T-helper 17 cell (primary cell): ENCODE data around the gene DNAJC25. TPM values are rescaled to one million over a fixed set of nuclear protein-coding genes. Genes with fewer than 3 reads are reported as not detected.

ENCODE experiments used
- ATAC-seq: fragments of 150-1000 bp; cut with Tn5 transposase; 2 replicates; pipeline ENCODE4 v1.10.0; 2021; ENCODE audit warnings: mild to moderate bottlenecking, moderate library complexity
- DNase-seq, 3 donors: peaks; one replicate each; pipeline versions ENCODE4 v3.0.0 to v3.0.0-alpha.2; 2020 to 2021
- H3K9me3 ChIP-seq: one replicate; pipeline ENCODE4 v1.7.0; 2013; ENCODE audit warnings: low read length, mild to moderate bottlenecking; ENCODE audit not compliant: control insufficient read depth, poor library complexity, severe bottlenecking
- H3K27ac Mint-ChIP-seq: one replicate; pipeline ENCODE4 v1.8.0; 2022; ENCODE audit warnings: mild to moderate bottlenecking, moderate library complexity, mixed read lengths
- H3K27me3 Mint-ChIP-seq: one replicate; pipeline ENCODE4 v1.8.0; 2022; ENCODE audit warnings: mixed read lengths
- H3K36me3 Mint-ChIP-seq: one replicate; pipeline ENCODE4 v1.8.0; 2022; ENCODE audit warnings: low read depth, mixed read lengths
- H3K4me1 Mint-ChIP-seq: one replicate; pipeline ENCODE4 v1.8.0; 2022; ENCODE audit warnings: mild to moderate bottlenecking, mixed read lengths
- H3K4me3 Mint-ChIP-seq: one replicate; pipeline ENCODE4 v1.8.0; 2022; ENCODE audit warnings: mild to moderate bottlenecking, moderate library complexity, mixed read lengths
- total RNA-seq, 4 donors: library from RNA in 2 of 4; stranded (reverse) in 2 of 4; gene quantifications; one replicate each; pipeline ENCODE4 v1.2.3 and lab custom pipeline; 2022 to 2026

Gene DNAJC25
- total RNA-seq (1 to 10 TPM; 3.6 to 4.4 TPM), total RNA-seq (lab: John Stamatoyannopoulos, UW) (6.0 to 8.0 reads per million in 2 donors)

DNA sequence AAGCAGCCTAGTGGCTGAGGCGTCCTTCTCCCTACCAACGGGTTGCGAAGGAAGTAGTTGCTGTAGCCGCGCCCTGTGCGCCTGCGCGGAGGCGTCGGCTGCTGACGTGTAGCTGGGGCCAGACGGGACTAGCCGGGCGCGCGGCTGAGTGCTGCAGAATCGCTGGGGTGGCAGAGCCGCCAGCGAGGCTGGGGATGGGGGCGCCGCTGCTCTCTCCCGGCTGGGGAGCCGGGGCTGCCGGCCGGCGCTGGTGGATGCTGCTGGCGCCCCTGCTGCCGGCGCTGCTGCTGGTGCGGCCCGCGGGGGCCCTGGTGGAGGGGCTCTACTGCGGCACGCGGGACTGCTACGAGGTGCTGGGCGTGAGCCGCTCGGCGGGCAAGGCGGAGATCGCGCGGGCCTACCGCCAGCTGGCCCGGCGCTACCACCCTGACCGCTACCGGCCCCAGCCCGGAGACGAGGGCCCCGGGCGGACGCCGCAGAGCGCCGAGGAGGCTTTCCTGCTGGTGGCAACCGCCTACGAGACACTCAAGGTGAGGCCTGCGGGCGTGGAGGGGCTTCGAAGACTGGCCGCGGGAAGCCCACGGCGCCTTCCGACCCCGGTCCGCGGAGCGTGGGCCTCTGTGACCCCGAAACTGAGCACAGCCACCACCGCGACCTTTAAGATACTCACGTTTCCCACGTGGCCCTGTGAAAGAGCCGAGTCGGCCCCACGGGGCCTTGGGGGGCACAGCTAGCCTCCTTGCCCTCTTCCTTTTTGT lies at the start of gene DNAJC25:
DNAJC25 (plus strand) TSS at position 121 of the 758 bp plus-strand sequence; CDS start at position 195, 74 bp downstream.
- H3K9me3 ChIP-seq: no peaks in the 10 kb centered on the region
- peak within 1 kb of the TSS; percentile 88 for H3K27ac Mint-ChIP-seq
- DNase-seq (peak; percentile 94 to 96 (median 96)), ATAC-seq (peak; percentile 98)
- peaks cover 4% of the 10 kb centered on the region for H3K36me3 Mint-ChIP-seq
- peak within 1 kb of the TSS; percentile 94 for H3K4me3 Mint-ChIP-seq
- H3K4me1 Mint-ChIP-seq: peaks cover 38% of the 10 kb centered on the region
- H3K27me3 Mint-ChIP-seq: no peaks in the 10 kb centered on the region

DNA sequence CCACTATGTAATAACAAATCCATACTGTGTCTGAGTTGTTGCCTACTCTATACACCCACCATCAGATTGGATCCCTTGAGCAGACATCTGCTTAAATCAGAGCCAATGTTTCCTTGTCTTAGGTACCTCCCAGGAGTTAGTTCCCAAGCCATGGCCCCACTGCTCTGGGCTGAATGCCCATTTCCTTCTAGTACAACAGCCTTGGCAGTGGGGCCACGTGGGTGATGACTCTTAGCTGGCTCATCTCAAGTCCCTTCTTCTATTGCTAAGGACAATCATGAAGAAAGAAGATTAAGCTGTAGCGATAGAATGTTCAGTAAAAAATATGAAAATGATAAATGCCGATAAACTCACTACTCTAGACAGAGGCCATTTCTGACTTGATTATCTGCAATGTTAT lies 48.2 kb upstream of the DNAJC25 start:
- H3K9me3 ChIP-seq: no peaks in the 10 kb centered on the region
- Mint-ChIP-seq H3K4me1 (no peaks in the 10 kb centered on the region), H3K4me3 (no peak overlapping the region), H3K27me3 (no peaks in the 10 kb centered on the region), H3K36me3 (peaks cover 2% of the 10 kb centered on the region), H3K27ac (no peak overlapping the region)
- ATAC-seq: no peak
- DNase-seq: no peak

GRCh38 chr9:111586378-111586777 lies 44.8 kb upstream of the DNAJC25 start:
- Mint-ChIP-seq H3K27ac (no peak overlapping the region), H3K4me1 (no peaks in the 10 kb centered on the region), H3K36me3 (peaks cover 2% of the 10 kb centered on the region), H3K4me3 (no peak overlapping the region), H3K27me3 (no peaks in the 10 kb centered on the region)
- ATAC-seq (no peak), DNase-seq (no peak)
- H3K9me3 ChIP-seq: no peaks in the 10 kb centered on the region

- DNase-seq (no peak), ATAC-seq (no peak)
- H3K27ac Mint-ChIP-seq: no peak overlapping the region
- H3K9me3 ChIP-seq: no peaks in the 10 kb centered on the region
- no peaks in the 10 kb centered on the region for H3K4me1 Mint-ChIP-seq
- no peaks in the 10 kb centered on the region for H3K27me3 Mint-ChIP-seq
- no peak overlapping the region for H3K4me3 Mint-ChIP-seq
- peaks cover 2% of the 10 kb centered on the region for H3K36me3 Mint-ChIP-seq
These were observed 42.3 kb upstream of the DNAJC25 start for GRCh38 chr9:111588846-111589245.

DNA sequence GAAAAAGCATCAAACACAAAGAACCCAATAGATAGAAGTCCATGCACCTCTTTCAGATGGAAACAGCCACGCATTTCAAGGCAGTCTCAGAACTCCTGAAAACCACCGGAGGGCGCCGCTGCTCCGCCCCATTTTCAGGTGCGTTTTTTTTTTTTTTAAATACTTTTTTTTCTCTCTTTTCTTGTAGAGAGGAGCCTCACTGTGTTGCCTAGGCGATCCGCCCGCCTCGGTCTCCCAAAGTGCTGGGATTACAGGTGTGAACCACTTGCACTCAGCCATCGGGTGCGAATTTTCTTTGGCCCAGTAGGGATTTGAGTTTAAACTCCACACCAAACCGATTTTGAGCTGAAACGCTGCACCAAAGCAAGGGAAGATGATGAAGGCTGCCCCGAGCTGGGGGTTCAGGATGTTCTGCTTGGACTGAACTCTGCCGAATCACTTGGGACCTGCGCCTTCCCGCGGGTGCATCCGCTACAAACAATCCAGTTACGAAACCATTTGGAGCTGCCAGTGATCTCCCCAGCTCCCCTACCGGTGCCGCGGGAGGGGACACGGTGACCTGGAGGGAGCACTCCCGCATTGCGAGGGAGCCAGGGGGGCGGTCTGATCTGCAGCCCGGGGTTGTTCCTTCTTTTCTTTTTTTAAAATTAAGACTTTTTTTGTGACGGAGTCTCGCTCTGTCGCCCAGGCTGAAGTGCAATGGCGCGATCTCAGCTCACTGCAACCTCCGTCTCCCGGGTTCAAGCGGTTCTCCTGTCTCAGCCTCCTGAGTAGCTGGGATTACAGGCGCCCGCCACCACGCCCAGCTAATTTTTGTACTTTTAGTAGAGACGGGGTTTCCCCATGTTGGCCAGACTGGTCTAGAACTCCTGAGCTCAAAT lies 33.0 kb upstream of the DNAJC25 start:
- Mint-ChIP-seq H3K36me3 (no peaks in the 10 kb centered on the region), H3K4me3 (peak overlapping the region; percentile 93), H3K4me1 (peaks cover 13% of the 10 kb centered on the region), H3K27ac (peak overlapping the region; percentile 85), H3K27me3 (peaks cover 26% of the 10 kb centered on the region)
- ATAC-seq: peak; percentile 84
- H3K9me3 ChIP-seq: no peaks in the 10 kb centered on the region
- peak; percentile 32 to 53 (median 42) for DNase-seq

- Mint-ChIP-seq H3K27ac (peak overlapping the region; percentile 85), H3K4me3 (peak overlapping the region; percentile 93), H3K4me1 (peaks cover 13% of the 10 kb centered on the region), H3K27me3 (peaks cover 30% of the 10 kb centered on the region), H3K36me3 (no peaks in the 10 kb centered on the region)
- DNase-seq (no peak), ATAC-seq (peak; percentile 24)
- no peaks in the 10 kb centered on the region for H3K9me3 ChIP-seq
These were observed 32.4 kb upstream of the DNAJC25 start for GRCh38 chr9:111598733-111599091.

DNA sequence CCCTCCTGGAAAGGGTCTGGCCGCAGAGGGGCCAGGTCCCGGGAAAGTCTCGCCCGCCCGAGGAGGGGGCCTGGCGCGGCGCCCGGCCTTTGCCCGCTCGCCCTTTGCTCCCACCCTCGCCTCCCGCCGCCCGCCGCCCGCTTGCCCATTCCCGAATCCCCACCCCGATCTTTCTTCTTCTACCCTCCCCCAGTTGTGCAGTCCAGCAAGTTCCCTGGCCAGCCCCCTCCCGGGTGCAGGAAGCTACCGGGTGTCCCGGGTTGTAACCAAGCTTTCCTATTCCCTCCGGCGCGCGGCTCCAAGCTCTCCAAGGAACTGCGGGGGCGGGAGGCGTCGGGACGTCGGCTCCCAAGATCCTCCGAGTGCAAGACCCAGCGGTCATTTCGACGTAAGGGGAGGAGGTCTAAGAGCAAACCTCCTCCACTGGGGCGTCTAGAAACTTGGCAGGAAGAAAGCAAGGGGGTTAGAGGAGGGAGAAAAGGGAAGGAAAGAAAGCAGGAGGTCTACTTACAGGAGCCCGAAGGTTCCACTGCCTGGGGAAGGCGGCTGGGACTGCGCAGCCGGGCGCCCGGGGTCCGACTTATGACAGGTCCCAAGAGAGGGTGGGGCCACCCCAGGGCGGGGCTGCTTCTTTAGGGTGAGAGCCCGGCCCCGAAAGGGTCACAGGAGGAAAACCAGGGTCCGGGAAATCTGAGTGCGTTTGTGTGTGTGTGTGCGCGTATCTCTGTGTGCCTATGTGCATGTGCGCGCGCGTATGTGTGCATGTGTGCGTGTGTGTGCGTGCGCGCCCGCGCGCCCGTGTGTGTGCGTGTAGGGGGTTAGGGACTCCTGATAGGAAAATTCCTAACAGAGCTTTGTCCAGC lies 31.8 kb upstream of the DNAJC25 start, which contains the start of gene PTGR1:
PTGR1 (minus strand) TSS at position 556 of the 863 bp plus-strand sequence. CDS start 2,225 bp downstream, outside the sequence.
- no peaks in the 10 kb centered on the region for H3K36me3 Mint-ChIP-seq
- peaks cover 13% of the 10 kb centered on the region for H3K4me1 Mint-ChIP-seq
- peak within 1 kb of the TSS; percentile 93 for H3K4me3 Mint-ChIP-seq
- ATAC-seq (peak; percentile 24), DNase-seq (no peak)
- no peaks in the 10 kb centered on the region for H3K9me3 ChIP-seq
- peaks cover 33% of the 10 kb centered on the region for H3K27me3 Mint-ChIP-seq
- peak within 1 kb of the TSS; percentile 85 for H3K27ac Mint-ChIP-seq

- no peaks in the 10 kb centered on the region for H3K36me3 Mint-ChIP-seq
- DNase-seq (no peak), ATAC-seq (no peak)
- H3K4me3 Mint-ChIP-seq: peak overlapping the region; percentile 93
- no peak overlapping the region for H3K27ac Mint-ChIP-seq
- H3K9me3 ChIP-seq: no peaks in the 10 kb centered on the region
- H3K4me1 Mint-ChIP-seq: peaks cover 13% of the 10 kb centered on the region
- H3K27me3 Mint-ChIP-seq: peaks cover 33% of the 10 kb centered on the region
These were observed 31.2 kb upstream of the DNAJC25 start for GRCh38 chr9:111599955-111600343.

DNA sequence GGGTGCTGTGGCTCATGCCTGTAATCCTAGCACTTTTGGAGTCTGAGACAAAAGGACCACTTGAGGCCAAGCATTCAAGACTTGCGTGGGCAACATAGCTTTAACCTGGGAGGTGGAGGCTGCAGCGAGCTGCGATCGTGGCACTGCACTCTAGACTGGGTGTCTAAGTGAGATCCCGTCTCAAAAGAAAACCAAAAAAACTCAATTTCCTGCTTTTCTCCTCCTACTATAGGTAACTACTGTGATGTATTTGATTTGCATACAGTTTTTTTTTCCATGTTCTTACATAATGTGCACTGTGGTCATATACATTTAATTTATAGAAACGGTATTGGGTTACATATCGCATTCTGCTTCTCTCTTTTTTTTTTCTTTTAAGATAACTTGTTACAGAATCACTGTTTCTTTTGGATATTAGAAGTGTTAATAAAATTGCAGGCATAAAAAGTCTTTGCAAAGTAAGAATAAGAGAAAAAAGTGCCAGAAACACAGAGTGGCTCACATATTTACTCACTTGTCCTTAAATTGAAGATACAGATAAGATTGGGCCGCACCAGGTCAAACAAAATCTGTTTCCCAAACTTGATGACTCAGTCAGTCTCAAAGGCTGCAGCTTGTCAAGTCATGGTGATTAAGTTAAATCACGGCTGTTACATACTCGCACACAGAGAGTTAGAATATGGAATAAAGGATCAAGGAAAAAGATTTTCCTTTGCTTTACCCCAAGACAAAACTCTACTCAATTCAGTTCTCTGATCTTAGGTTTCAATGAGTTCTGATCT lies 29.7 kb upstream of the DNAJC25 start:
- Mint-ChIP-seq H3K27ac (no peak overlapping the region), H3K27me3 (peaks cover 40% of the 10 kb centered on the region), H3K36me3 (no peaks in the 10 kb centered on the region), H3K4me1 (peaks cover 13% of the 10 kb centered on the region), H3K4me3 (peak overlapping the region; percentile 33)
- DNase-seq (no peak), ATAC-seq (no peak)
- H3K9me3 ChIP-seq: no peaks in the 10 kb centered on the region

DNA sequence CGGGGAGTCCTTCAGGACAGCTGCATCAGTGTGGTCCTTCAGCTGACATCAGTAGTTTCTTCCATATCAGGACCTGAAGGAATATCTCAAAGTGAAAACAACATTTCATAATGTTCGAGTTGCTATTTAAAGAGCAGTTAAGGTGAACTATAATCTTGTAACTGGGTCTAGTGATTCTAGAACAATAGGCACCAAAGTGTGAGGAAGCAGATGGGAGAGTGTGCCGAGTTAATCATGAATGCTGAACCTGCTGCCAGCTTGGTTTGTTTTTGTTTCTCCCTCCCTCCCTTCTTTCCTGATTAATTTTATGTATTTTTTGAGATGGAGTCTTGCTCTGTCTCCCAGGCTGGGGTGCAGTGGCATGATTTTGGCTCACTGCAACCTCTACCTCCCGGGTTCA lies 28.1 kb upstream of the DNAJC25 start:
- H3K27me3 Mint-ChIP-seq: peaks cover 46% of the 10 kb centered on the region
- no peak for DNase-seq
- H3K36me3 Mint-ChIP-seq: no peaks in the 10 kb centered on the region
- no peak overlapping the region for H3K27ac Mint-ChIP-seq
- H3K4me1 Mint-ChIP-seq: peaks cover 11% of the 10 kb centered on the region
- ATAC-seq: no peak
- H3K4me3 Mint-ChIP-seq: no peak overlapping the region
- no peaks in the 10 kb centered on the region for H3K9me3 ChIP-seq

DNA sequence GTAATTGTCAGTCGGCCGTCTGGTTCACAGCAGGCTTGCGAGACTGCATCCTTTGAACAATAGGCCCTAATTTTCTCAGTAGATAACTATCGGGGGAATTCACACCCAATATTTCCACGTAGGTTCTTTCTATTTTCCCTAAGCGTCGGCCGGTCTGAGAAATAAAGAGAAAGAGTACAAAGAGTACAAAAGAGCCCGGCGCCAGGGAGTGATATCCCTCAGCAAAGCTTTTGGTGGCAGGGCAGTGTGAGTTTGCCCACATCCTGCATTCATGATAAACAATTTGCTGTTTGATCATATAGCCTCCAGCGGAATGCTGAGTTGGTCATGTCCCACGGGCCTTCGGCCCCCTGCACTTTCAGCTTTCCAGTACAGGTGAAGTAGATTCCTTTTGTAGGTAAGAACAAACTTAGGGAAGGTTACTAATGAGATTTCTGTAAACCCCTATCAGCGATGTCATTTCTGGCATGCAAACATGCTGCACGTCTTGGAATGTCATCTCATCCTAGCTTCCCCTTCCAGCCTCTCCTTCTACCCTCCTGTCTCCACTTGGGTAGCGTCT lies 27.0 kb upstream of the DNAJC25 start:
- Mint-ChIP-seq H3K4me1 (peaks cover 5% of the 10 kb centered on the region), H3K36me3 (no peaks in the 10 kb centered on the region), H3K4me3 (no peak overlapping the region), H3K27me3 (peaks cover 51% of the 10 kb centered on the region), H3K27ac (no peak overlapping the region)
- DNase-seq (no peak), ATAC-seq (no peak)
- H3K9me3 ChIP-seq: no peaks in the 10 kb centered on the region

DNA sequence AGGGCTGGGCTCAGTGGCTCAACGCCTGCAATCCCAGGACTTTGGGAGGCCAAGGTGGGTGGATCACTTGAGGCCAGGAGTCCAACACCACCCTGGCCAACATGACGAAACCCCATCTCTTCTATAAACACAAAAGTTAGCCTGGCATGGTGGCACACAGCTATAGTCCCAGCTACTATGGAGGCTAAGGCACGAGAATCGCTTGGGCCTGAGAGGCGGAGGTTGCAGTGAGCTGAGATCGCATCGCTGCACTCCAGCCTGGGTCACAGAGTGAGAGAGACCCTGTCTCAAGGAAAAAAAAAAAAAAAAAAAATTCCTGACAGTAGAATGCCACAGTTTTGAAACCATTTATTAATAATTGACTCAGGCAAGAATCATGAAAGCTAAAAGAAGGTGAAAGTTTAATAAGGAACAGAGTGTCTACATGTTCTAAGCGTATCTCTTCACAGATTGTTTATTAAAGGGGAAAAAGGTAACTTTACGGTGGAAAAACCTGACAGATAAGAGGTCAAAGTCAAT lies 26.0 kb upstream of the DNAJC25 start:
- DNase-seq (no peak), ATAC-seq (no peak)
- no peaks in the 10 kb centered on the region for H3K9me3 ChIP-seq
- H3K27me3 Mint-ChIP-seq: peaks cover 48% of the 10 kb centered on the region
- H3K4me1 Mint-ChIP-seq: peaks cover 2% of the 10 kb centered on the region
- H3K4me3 Mint-ChIP-seq: no peak overlapping the region
- no peak overlapping the region for H3K27ac Mint-ChIP-seq
- H3K36me3 Mint-ChIP-seq: peaks cover 2% of the 10 kb centered on the region
